LNCAP (cell line): ENCODE measurements around the gene LAMC1.

Source experiments
- CTCF ChIP-seq: fragments of 450-650 bp; IDR thresholded peaks from 2 replicates; pipeline ENCODE4 v1.5.1; 2017; ENCODE audit warnings: mild to moderate bottlenecking

The LAMC1 gene

GRCh38 chr1:183125279-183125999 is 102.2 kb downstream of the LAMC1 start:
- TF ChIP-seq CTCF, result no peak

GRCh38 chr1:183126000-183126366 is 102.8 kb downstream of the LAMC1 start:
- TF ChIP-seq CTCF, result no peak

GRCh38 chr1:183126528-183126927 is 103.3 kb downstream of the LAMC1 start:
- TF ChIP-seq CTCF, result no peak

- TF ChIP-seq CTCF, result no peak
Observed at GRCh38 chr1:183129921-183130690, 106.9 kb downstream of the LAMC1 start.

GRCh38 chr1:183131166-183131565 is 107.9 kb downstream of the LAMC1 start:
- no peak for TF ChIP-seq CTCF

GRCh38 chr1:183135336-183135735 is 112.1 kb downstream of the LAMC1 start:
- TF ChIP-seq CTCF, result no peak

GRCh38 chr1:183137782-183138181 is 114.6 kb downstream of the LAMC1 start:
- TF ChIP-seq CTCF, result no peak
